Measurements from ENCODE around the gene PPP1R8.

Gene PPP1R8

GRCh38 chr1:27872802-27873551, 42.4 kb downstream of the PPP1R8 start:
- DNase-seq: no peak

GRCh38 chr1:27873671-27874384, 43.2 kb downstream of the PPP1R8 start:
- peak; percentile 61 for DNase-seq

- DNase-seq: no peak
Observed at GRCh38 chr1:27876341-27877114, 45.9 kb downstream of the PPP1R8 start.

- DNase-seq: no peak
Observed at GRCh38 chr1:27877115-27877416, 46.5 kb downstream of the PPP1R8 start.

GRCh38 chr1:27878039-27878438, 47.5 kb downstream of the PPP1R8 start:
- no peak for DNase-seq

GRCh38 chr1:27878787-27879335, 48.3 kb downstream of the PPP1R8 start:
- DNase-seq: no peak

- no peak for DNase-seq
Observed at GRCh38 chr1:27879374-27880082, 48.9 kb downstream of the PPP1R8 start.

- no peak for DNase-seq
Observed at GRCh38 chr1:27882543-27882903, 51.9 kb downstream of the PPP1R8 start.

GRCh38 chr1:27883536-27883935, 53.0 kb downstream of the PPP1R8 start:
- DNase-seq: no peak

GRCh38 chr1:27884006-27884954, 53.7 kb downstream of the PPP1R8 start:
- no peak for DNase-seq

- no peak for DNase-seq
Observed at GRCh38 chr1:27885114-27885528, 54.5 kb downstream of the PPP1R8 start.

- no peak for DNase-seq
Observed at GRCh38 chr1:27885621-27886352, 55.2 kb downstream of the PPP1R8 start.

GRCh38 chr1:27886353-27886679, 55.7 kb downstream of the PPP1R8 start:
- no peak for DNase-seq

GRCh38 chr1:27886744-27887143, 56.2 kb downstream of the PPP1R8 start:
- no peak for DNase-seq

- no peak for DNase-seq
Observed at GRCh38 chr1:27887215-27888021, 56.8 kb downstream of the PPP1R8 start.

GRCh38 chr1:27889506-27889905, 58.9 kb downstream of the PPP1R8 start:
- no peak for DNase-seq

GRCh38 chr1:27891196-27891889, 60.8 kb downstream of the PPP1R8 start:
- DNase-seq: peak; percentile 37

- no peak for DNase-seq
Observed at GRCh38 chr1:27894521-27894920, 63.9 kb downstream of the PPP1R8 start.
